GM23338 (cell line): ENCODE measurements around the gene SMCR8. TPM values are rescaled to one million over a fixed set of nuclear protein-coding genes. Genes with fewer than 3 reads are reported as not detected.

Experiments
- ATAC-seq: fragments of 200-7000 bp; cut with Tn5 transposase; 3 replicates; pipeline ENCODE4 v1.9.1; 2020
- DNase-seq: peaks from one replicate; pipeline ENCODE4 v3.0.0-alpha.2; 2015; ENCODE audit warnings: low spot score
- H2AFZ ChIP-seq: fragments of 200-600 bp; sonication (generic); 2 replicates; pipeline ENCODE4 v1.8.0; 2016; ENCODE audit warnings: antibody characterized with exemption, mild to moderate bottlenecking, moderate library complexity
- H3F3A ChIP-seq: fragments of 200-600 bp; sonication (generic); replicated peaks from 2 replicates; pipeline ENCODE4 v1.8.0; 2017; ENCODE audit warnings: antibody characterized with exemption, mixed run types, low read depth
- H3K27ac ChIP-seq: fragments of 200-600 bp; sonication (generic); 2 replicates; pipeline ENCODE4 v1.6.1; 2016; ENCODE audit warnings: low read depth
- H3K27me3 ChIP-seq: fragments of 200-600 bp; sonication (generic); 2 replicates; pipeline ENCODE4 v1.8.0; 2016; ENCODE audit warnings: mild to moderate bottlenecking, mixed run types, moderate library complexity; ENCODE audit not compliant: insufficient read depth
- H3K36me3 ChIP-seq: fragments of 200-600 bp; sonication (generic); 2 replicates; pipeline ENCODE4 v1.8.0; 2016; ENCODE audit warnings: mild to moderate bottlenecking; ENCODE audit not compliant: insufficient read depth
- H3K4me1 ChIP-seq: fragments of 200-600 bp; sonication (generic); 2 replicates; pipeline ENCODE4 v1.8.0; 2016; ENCODE audit warnings: mild to moderate bottlenecking, moderate library complexity; ENCODE audit not compliant: insufficient read depth
- H3K4me2 ChIP-seq: fragments of 200-600 bp; sonication (generic); 2 replicates; pipeline ENCODE4 v1.7.1; 2017; ENCODE audit warnings: mixed run types
- H3K4me3 ChIP-seq: fragments of 200-600 bp; sonication (generic); 2 replicates; pipeline ENCODE4 v1.6.1; 2016; ENCODE audit warnings: mixed run types
- H3K79me2 ChIP-seq: fragments of 200-600 bp; sonication (generic); replicated peaks from 2 replicates; pipeline ENCODE4 v1.8.0; 2017; ENCODE audit warnings: mild to moderate bottlenecking; ENCODE audit not compliant: insufficient read depth
- H3K9me2 ChIP-seq: fragments of 200-600 bp; sonication (generic); 2 replicates; pipeline ENCODE4 v1.8.0; 2017; ENCODE audit not compliant: insufficient read depth
- H4K20me1 ChIP-seq: fragments of 200-600 bp; sonication (generic); replicated peaks from 2 replicates; pipeline ENCODE4 v1.8.0; 2017; ENCODE audit warnings: mild to moderate bottlenecking; ENCODE audit not compliant: insufficient read depth
- H3K27ac Mint-ChIP-seq: 2 replicates; pipeline ENCODE4 v1.8.0; 2020; ENCODE audit warnings: inconsistent platforms, mild to moderate bottlenecking, moderate library complexity, mixed read lengths
- H3K27me3 Mint-ChIP-seq: 3 replicates; pipeline ENCODE4 v1.8.0; 2022; ENCODE audit warnings: low read depth, mild to moderate bottlenecking, moderate library complexity, mixed read lengths, inconsistent platforms; ENCODE audit not compliant: insufficient read depth, poor library complexity
- H3K36me3 Mint-ChIP-seq: 3 replicates; pipeline ENCODE4 v1.8.0; 2021; ENCODE audit warnings: low read depth, mild to moderate bottlenecking, inconsistent platforms, moderate library complexity, mixed read lengths
- H3K4me1 Mint-ChIP-seq: 3 replicates; pipeline ENCODE4 v1.8.0; 2020; ENCODE audit warnings: mild to moderate bottlenecking, inconsistent platforms, mixed read lengths
- H3K4me3 Mint-ChIP-seq: 3 replicates; pipeline ENCODE4 v1.8.0; 2021; ENCODE audit warnings: moderate library complexity, mild to moderate bottlenecking, inconsistent platforms, mixed read lengths
- H3K9me3 Mint-ChIP-seq: 3 replicates; pipeline ENCODE4 v1.8.0; 2020; ENCODE audit warnings: moderate library complexity, mild to moderate bottlenecking, inconsistent platforms, mixed read lengths
- CREB1 ChIP-seq: fragments of 250-450 bp; sonication (Bioruptor Pico); IDR thresholded peaks from 2 replicates; pipeline ENCODE4 v1.5.0; 2020; ENCODE audit warnings: low read depth, mild to moderate bottlenecking, moderate library complexity
- CTCF ChIP-seq, 2 experiments: fragments of 200-600 bp in 1 of 2; sonication (generic) in 1 of 2; conservative IDR thresholded peaks; 2 replicates each; pipeline versions ENCODE4 v1.5.1 to v1.6.1; 2016 to 2017; ENCODE audit warnings: antibody characterized with exemption in 2 of 2, low read depth in 2 of 2, mild to moderate bottlenecking in 2 of 2, moderate library complexity in 1 of 2
- ETS1 ChIP-seq: IDR thresholded peaks from 2 replicates; pipeline ENCODE4 v1.6.1; 2016; ENCODE audit warnings: antibody characterized with exemption
- EZH2phosphoT487 ChIP-seq: fragments of 200-600 bp; sonication (generic); IDR thresholded peaks from one replicate; pipeline ENCODE4 v1.8.1; 2018; ENCODE audit warnings: antibody characterized with exemption; ENCODE audit not compliant: unreplicated experiment
- JUNB ChIP-seq: IDR thresholded peaks from one replicate; pipeline ENCODE4 v1.6.1; 2016; ENCODE audit warnings: antibody characterized with exemption; ENCODE audit not compliant: unreplicated experiment
- NANOG ChIP-seq: IDR thresholded peaks from 2 replicates; pipeline ENCODE4 v1.6.1; 2016; ENCODE audit warnings: antibody characterized with exemption, borderline replicate concordance
- POLR2AphosphoS5 ChIP-seq: IDR thresholded peaks from 2 replicates; pipeline ENCODE4 v1.6.1; 2016; ENCODE audit warnings: antibody characterized with exemption, low read depth
- REST ChIP-seq: IDR thresholded peaks from one replicate; pipeline ENCODE4 v1.6.1; 2018; ENCODE audit warnings: antibody characterized with exemption; ENCODE audit not compliant: unreplicated experiment
- STAT1 ChIP-seq: IDR thresholded peaks from one replicate; pipeline ENCODE4 v1.6.1; 2016; ENCODE audit warnings: antibody characterized with exemption; ENCODE audit not compliant: unreplicated experiment
- ZNF114 ChIP-seq: fragments of 250-450 bp; sonication (Bioruptor Pico); IDR thresholded peaks from 2 replicates; pipeline ENCODE4 v1.5.0; 2020; ENCODE audit warnings: mild to moderate bottlenecking, moderate library complexity
- ZNF331 ChIP-seq: fragments of 250-450 bp; sonication (Bioruptor Pico); IDR thresholded peaks from 2 replicates; pipeline ENCODE4 v1.5.0; 2020; ENCODE audit warnings: low read depth, mild to moderate bottlenecking, moderate library complexity
- polyA plus RNA-seq: library from polyadenylated mRNA; unstranded; fragments of >200 nt; fragmentation: Nextera tagmentation; extraction: Ambion mirVana; gene quantifications from 2 replicates; pipeline ENCODE4 v1.2.1, GENCODE V29; 2016
- total RNA-seq: library from RNA; depleted of rRNA; stranded (reverse); fragments of >200 nt; shearing (Covaris generic); gene quantifications from 2 replicates; pipeline ENCODE4 v1.2.3, GENCODE V29; 2014

Gene SMCR8
- total and polyA plus RNA-seq, 2 experiments from 2014 or later, result 1.5 to 20.1 TPM

- no peak overlapping the region for H2AFZ ChIP-seq
- H3K9me3 Mint-ChIP-seq, result peaks cover 7% of the 10 kb centered on the region; the same call in 1 of the 3 replicates
- peaks cover 53% of the 10 kb centered on the region for H3K79me2 ChIP-seq
- DNase-seq (peak; percentile 78), ATAC-seq (peak; percentile 27)
- no peaks in the 10 kb centered on the region for H3K36me3 ChIP-seq
- H3K4me3 ChIP-seq, result no peak overlapping the region
- peaks cover 29% of the 10 kb centered on the region for H3K4me1 Mint-ChIP-seq
- no peak overlapping the region for H3K4me2 ChIP-seq
- H3K36me3 Mint-ChIP-seq, result peaks cover 48% of the 10 kb centered on the region
- H3K27me3 Mint-ChIP-seq, result peaks cover 23% of the 10 kb centered on the region
- peaks cover 6% of the 10 kb centered on the region; the same call in 1 of the 2 replicates for H3K4me1 ChIP-seq
- H3F3A ChIP-seq, result 0 out of 2 replicates have a peak, but pooled peaks cover 6% of the 10 kb centered on the region
- TF ChIP-seq CTCF (conservative IDR thresholded peaks at IDR 0.05; ENCODE audit: low read depth in 2 of 2) (peak; percentile 44 to 71), ETS1 (no peak)
- no peak overlapping the region for H3K27ac Mint-ChIP-seq
- H4K20me1 ChIP-seq, result peaks cover 6% of the 10 kb centered on the region
- no peaks in the 10 kb centered on the region for H3K9me2 ChIP-seq
- peak overlapping the region; percentile 43; the same call in 1 of the 3 replicates for H3K4me3 Mint-ChIP-seq
- H3K27me3 ChIP-seq, result no peaks in the 10 kb centered on the region
- H3K27ac ChIP-seq, result no peak overlapping the region
Observed at GRCh38 chr17:18319604-18320256, 4.6 kb downstream of the SMCR8 start.

- no peak for ATAC-seq
- no peak for DNase-seq
- peaks cover 29% of the 10 kb centered on the region for H3K4me1 Mint-ChIP-seq
- peaks cover 53% of the 10 kb centered on the region for H3K36me3 Mint-ChIP-seq
- Histone ChIP-seq H2AFZ (no peak overlapping the region), H3K27ac (no peak overlapping the region), H3K79me2 (peaks cover 52% of the 10 kb centered on the region), H3K4me1 (peaks cover 6% of the 10 kb centered on the region; the same call in 1 of the 2 replicates), H3K36me3 (no peaks in the 10 kb centered on the region), H3K4me2 (no peak overlapping the region), H4K20me1 (peaks cover 6% of the 10 kb centered on the region), H3K4me3 (no peak overlapping the region), H3K9me2 (no peaks in the 10 kb centered on the region), H3K27me3 (no peaks in the 10 kb centered on the region), H3F3A (0 out of 2 replicates have a peak, but pooled peaks cover 6% of the 10 kb centered on the region)
- H3K27me3 Mint-ChIP-seq, result peaks cover 18% of the 10 kb centered on the region
- TF ChIP-seq EZH2phosphoT487, result no peak
- TF ChIP-seq STAT1, result no peak
- no peak for TF ChIP-seq REST
- no peak for TF ChIP-seq ZNF114
- TF ChIP-seq CTCF (conservative IDR thresholded peaks at IDR 0.05; ENCODE audit: low read depth in 2 of 2), result no peak
- no peak for TF ChIP-seq JUNB
- no peak for TF ChIP-seq ETS1
- TF ChIP-seq ZNF331 (CRISPR knock-in tag), result no peak
- no peak for TF ChIP-seq NANOG
- no peak for TF ChIP-seq CREB1
- no peak for TF ChIP-seq POLR2AphosphoS5
- no peak overlapping the region for H3K4me3 Mint-ChIP-seq
- H3K9me3 Mint-ChIP-seq, result peaks cover 7% of the 10 kb centered on the region; the same call in 1 of the 3 replicates
- H3K27ac Mint-ChIP-seq, result no peak overlapping the region
Observed at GRCh38 chr17:18320301-18320700, 5.2 kb downstream of the SMCR8 start.
